Vagina (tissue), 2 donors: ENCODE measurements around the gene KCNIP4.

ENCODE experiments used
- CTCF ChIP-seq, 3 experiments: fragments of 450-650 bp in 2 of 3; fragments of 200-600 bp in 1 of 3; sonication (generic) in 1 of 3; IDR thresholded peaks; one replicate each; pipeline ENCODE4 v1.5.1; 2017 to 2019; ENCODE audit warnings: antibody characterized with exemption in 3 of 3, mild to moderate bottlenecking in 2 of 3, moderate library complexity in 2 of 3
- POLR2A ChIP-seq, 2 donors: fragments of 450-650 bp; IDR thresholded peaks; one replicate each; pipeline ENCODE4 v1.6.1; 2017; ENCODE audit warnings: antibody characterized with exemption in 2 of 2, mild to moderate bottlenecking in 2 of 2, moderate library complexity in 2 of 2
- POLR2AphosphoS5 ChIP-seq, 2 donors: sonication (generic); formaldehyde crosslinking; IDR thresholded peaks; one replicate each; pipeline ENCODE4 v1.9.0; 2017; ENCODE audit warnings: antibody characterized with exemption in 2 of 2, mild to moderate bottlenecking in 2 of 2, low read depth in 1 of 2; ENCODE audit not compliant: insufficient read depth in 1 of 2

- TF ChIP-seq CTCF (IDR thresholded peaks at IDR 0.05) (no peak), POLR2A (IDR thresholded peaks at IDR 0.05) (no peak), POLR2AphosphoS5 (IDR thresholded peaks at IDR 0.05; ENCODE audit: insufficient read depth in 1 of 2, low read depth in 1 of 2) (no peak)
Measured at GRCh38 chr4:21203416-21203815, 745.2 kb downstream of the KCNIP4 start.
